ENCODE results near the gene COL6A2. TPM values are rescaled to one million over a fixed set of nuclear protein-coding genes. Genes with fewer than 3 reads are reported as not detected.
"Not testable (repeated sequence)": the region's sequence is repeated elsewhere in the genome, so short reads cannot be mapped to it uniquely, and the experiment has no call there.

COL6A2 gene
- total RNA-seq, 2 donors from 2014 or later, result 0.88 to 4.2 TPM

DNA sequence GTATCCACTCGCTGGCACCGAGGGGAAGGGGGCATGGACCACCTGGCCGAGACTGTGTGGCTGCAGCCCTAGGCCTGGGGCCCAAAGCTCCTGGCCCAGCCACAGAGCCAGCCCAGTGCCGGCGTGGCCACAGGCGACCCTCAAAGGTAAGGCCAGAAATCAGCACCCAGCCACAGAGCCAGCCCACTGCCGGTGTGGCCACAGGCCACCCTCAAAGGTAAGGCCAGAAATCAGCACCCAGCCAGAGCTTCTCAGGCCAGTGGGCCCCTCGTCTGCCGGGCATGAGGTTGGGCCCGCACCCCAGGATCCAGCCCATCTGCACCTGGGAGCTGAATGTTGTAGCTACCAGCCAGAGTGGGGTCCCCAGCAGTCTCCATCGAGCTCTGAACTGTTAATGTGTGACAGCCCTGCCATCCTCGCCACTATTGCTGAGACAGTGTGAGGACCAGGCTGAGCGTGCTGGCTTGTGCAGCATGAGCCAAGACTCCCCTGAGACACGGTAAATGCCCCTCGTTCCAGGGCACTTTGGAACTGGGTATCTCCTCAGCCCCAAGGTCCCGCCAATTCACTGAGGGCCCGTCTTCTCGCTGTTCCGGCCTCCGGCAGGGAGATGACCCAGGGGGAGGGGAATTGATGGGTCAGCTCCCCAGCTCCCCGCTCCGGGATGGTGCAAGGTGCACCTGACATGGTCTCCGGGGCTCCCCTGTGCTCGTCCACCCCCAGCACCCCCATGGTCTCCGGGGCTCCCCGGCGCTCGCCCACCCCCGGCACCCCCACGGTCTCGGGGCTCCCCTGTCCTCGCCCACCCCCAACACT lies 62.1 kb downstream of the COL6A2 start:
- no peaks in the 10 kb centered on the region for H3K9me3 Mint-ChIP-seq
- peak; percentile 58 for DNase-seq (ENCODE audit: low spot score)
- H3K27ac Mint-ChIP-seq, result no peak overlapping the region
- H3K4me3 Mint-ChIP-seq, result no peak overlapping the region
- H3K36me3 Mint-ChIP-seq, result no peaks in the 10 kb centered on the region
- peaks cover 7 to 26% of the 10 kb centered on the region in 2 donors for H3K27me3 Mint-ChIP-seq
- no peak for ATAC-seq
- no peaks in the 10 kb centered on the region for H3K4me1 Mint-ChIP-seq (ENCODE audit: low read depth in 2 of 2)

DNA sequence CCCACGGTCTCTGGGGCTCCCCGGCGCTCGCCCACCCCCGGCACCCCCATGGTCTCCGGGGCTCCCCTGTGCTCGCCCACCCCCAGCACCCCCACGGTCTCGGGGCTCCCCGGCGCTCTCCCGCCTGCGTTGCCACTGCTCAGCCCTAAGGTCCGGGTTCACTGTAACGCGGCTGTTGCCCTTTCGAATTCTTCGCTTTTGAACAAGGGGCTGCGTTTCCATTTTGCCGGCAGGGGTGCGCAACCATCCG lies 62.7 kb downstream of the COL6A2 start:
- no peak for ATAC-seq
- Mint-ChIP-seq H3K36me3 (no peaks in the 10 kb centered on the region), H3K4me1 (ENCODE audit: low read depth in 2 of 2) (no peaks in the 10 kb centered on the region), H3K4me3 (no peak overlapping the region), H3K27me3 (peaks cover 7 to 26% of the 10 kb centered on the region in 2 donors), H3K27ac (no peak overlapping the region), H3K9me3 (no peaks in the 10 kb centered on the region)
- DNase-seq (ENCODE audit: low spot score), result peak; percentile 39

DNA sequence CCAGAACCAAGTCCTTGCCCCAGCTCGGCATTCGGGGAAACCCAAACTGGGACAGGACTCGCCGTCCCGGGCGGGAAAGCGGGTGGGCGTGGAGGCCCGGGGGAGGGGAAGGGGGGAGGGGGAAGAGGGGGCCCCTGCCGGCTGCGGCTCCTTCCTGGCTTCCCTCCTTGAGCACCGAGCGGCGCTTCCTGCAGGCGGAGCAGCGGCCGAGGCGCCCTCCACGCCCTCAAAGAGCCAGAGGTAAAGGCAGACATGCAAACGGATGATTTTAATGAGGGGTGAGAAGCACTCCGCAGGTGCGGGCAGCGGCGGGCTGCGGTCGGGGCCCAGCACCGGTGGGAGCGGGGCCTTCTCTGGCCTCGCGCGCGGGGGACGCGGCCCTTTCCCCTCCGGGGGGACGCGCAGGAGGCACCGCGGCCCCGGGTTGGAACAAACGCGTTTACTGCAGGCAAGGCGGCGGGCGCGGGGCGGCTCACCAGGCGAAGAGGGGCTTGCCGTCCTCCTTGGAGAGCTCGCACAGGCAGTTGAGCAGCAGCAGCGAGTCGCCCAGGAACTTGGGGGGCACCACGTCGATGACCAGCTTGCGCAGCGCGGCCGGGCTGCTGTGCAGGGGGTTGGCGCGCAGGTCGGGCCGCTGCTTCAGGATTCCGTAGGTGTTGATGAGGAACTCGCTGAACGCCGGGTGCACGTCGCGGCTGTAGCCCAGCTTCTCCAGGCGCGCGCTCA lies 63.2 kb downstream of the COL6A2 start:
- H3K9me3 Mint-ChIP-seq, result no peaks in the 10 kb centered on the region
- H3K36me3 Mint-ChIP-seq, result no peaks in the 10 kb centered on the region
- peaks cover 7 to 27% of the 10 kb centered on the region in 2 donors for H3K27me3 Mint-ChIP-seq
- no peak overlapping the region for H3K27ac Mint-ChIP-seq
- H3K4me1 Mint-ChIP-seq (ENCODE audit: low read depth in 2 of 2), result no peaks in the 10 kb centered on the region
- ATAC-seq (peak in 1 of 2 donors; percentile 17), DNase-seq (ENCODE audit: low spot score) (peak; percentile 51)
- H3K4me3 Mint-ChIP-seq, result no peak overlapping the region

DNA sequence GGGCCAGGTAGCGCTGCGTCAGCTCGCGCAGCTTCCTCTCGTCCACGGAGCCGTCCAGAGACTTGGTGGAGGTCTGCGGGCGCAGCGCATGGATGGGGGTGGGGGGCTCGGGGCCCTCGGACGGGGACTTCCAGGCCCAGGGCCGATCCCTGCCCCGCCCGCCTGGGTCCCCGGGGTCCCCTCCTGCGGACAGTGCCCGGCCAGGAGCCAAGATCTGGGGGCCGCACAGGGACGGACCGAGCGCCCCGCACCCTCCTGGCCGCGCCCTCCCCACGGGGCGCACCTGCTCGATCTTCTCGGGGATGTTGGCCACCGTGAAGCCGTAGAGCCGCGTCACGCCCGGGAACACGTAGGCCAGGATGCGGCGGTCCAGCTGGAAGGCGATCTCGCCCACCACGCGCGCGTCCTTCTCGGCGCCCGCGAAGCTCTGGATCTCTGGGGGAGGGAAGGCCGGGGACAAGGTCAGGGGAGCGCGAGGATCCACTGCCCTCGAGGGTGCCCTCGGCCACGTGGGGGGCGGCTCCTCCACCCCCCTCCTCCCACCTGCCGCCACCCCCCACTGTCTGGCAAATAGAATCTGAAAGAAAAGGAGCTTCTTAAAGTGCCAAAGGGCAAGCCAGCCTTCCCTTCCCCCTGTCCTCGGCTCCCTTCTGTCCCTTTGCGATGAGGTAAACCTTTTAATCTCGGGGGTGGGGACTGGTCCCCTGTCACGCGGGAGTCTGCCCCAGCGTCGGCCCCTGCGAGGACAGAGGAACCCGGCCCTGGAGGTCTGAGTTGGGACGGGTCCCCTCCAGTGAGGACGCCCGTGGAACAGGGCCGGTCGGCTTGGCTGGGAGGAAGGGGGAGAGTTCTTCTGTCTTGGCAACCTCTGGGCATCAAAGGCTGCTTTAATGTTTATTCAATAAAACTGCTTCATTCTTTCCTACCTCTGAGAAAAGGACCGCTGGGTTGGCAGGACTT lies 64.0 kb downstream of the COL6A2 start:
- no peak overlapping the region for H3K4me3 Mint-ChIP-seq
- H3K36me3 Mint-ChIP-seq, result no peaks in the 10 kb centered on the region
- no peaks in the 10 kb centered on the region for H3K4me1 Mint-ChIP-seq (ENCODE audit: low read depth in 2 of 2)
- ATAC-seq (no peak), DNase-seq (ENCODE audit: low spot score) (peak; percentile 62)
- peaks cover 7 to 35% of the 10 kb centered on the region in 2 donors for H3K27me3 Mint-ChIP-seq
- no peak overlapping the region for H3K27ac Mint-ChIP-seq
- no peaks in the 10 kb centered on the region for H3K9me3 Mint-ChIP-seq

DNA sequence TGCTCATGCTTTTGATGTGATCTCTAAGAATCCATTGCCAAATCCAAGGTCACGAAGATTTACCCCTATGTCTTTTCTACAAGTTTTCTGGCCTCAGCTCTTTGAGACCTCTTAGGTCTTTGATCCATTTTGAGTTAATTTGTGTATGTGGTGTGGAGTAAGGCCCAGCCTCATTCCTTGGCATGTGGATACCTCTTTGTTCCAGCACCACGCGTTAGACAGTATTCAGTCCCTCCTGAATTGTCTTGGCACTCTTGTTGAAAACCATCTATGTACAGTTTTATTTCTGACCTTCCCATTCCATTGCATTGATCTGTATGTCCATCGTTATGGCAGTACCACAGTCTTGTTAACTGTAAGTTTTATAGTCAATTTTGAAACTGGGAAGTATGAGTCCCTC lies 65.5 kb downstream of the COL6A2 start:
- DNase-seq (ENCODE audit: low spot score) (no peak), ATAC-seq (no peak)
- Mint-ChIP-seq H3K9me3 (no peaks in the 10 kb centered on the region), H3K4me3 (no peak overlapping the region), H3K4me1 (ENCODE audit: low read depth in 2 of 2) (no peaks in the 10 kb centered on the region), H3K36me3 (no peaks in the 10 kb centered on the region), H3K27ac (no peak overlapping the region), H3K27me3 (peaks cover 7 to 39% of the 10 kb centered on the region in 2 donors)

DNA sequence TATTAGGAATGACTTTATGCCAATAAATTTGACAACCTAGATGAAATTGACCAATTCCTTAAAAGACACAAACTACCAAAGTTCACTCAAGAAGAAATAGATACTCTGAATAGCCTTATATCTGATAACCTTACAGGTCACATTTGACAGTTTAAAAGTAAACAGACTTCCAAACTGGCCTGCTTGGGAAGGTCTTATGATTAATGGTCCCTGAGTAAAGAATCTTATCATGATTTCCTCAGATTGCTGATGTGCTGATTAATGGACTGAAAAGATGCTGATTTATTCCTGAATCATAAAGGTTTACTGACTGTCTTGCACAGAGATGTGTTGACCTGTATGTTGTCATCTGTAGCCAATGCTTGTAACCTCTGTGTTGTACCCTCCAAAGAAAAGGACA lies 67.2 kb downstream of the COL6A2 start:
- Mint-ChIP-seq H3K9me3 (no peaks in the 10 kb centered on the region), H3K36me3 (no peaks in the 10 kb centered on the region), H3K4me3 (no peak overlapping the region), H3K27ac (no peak overlapping the region), H3K4me1 (ENCODE audit: low read depth in 2 of 2) (no peaks in the 10 kb centered on the region), H3K27me3 (peaks cover 7 to 39% of the 10 kb centered on the region in 2 donors)
- DNase-seq (ENCODE audit: low spot score) (no peak), ATAC-seq (no peak)

DNA sequence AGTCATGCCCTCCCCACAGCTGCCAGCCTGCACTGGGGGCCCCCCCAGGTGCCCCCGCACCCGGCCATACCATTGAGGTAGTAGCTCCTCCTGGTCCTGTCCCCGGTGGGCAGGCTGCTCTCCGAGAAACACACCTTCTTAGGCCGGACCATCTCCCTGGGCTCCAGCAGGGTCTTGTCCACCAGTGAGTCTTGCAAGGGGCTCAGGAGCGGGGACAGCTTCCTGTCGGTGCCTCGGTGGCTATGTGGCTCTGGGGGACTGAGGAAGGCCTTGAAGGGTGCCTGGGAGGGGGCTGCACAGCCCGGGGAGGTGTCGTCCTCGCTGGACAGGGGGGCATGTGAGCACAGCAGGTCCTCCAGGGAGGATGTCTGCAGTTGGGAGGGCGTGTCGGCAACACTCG lies 70.3 kb downstream of the COL6A2 start:
- no peak for ATAC-seq
- Mint-ChIP-seq H3K9me3 (no peaks in the 10 kb centered on the region), H3K4me3 (no peak overlapping the region), H3K27me3 (peaks cover 4 to 32% of the 10 kb centered on the region in 2 donors), H3K27ac (no peak overlapping the region), H3K4me1 (ENCODE audit: low read depth in 2 of 2) (peaks cover 0 to 4% of the 10 kb centered on the region in 2 donors), H3K36me3 (no peaks in the 10 kb centered on the region)
- peak; percentile 56 for DNase-seq (ENCODE audit: low spot score)

DNA sequence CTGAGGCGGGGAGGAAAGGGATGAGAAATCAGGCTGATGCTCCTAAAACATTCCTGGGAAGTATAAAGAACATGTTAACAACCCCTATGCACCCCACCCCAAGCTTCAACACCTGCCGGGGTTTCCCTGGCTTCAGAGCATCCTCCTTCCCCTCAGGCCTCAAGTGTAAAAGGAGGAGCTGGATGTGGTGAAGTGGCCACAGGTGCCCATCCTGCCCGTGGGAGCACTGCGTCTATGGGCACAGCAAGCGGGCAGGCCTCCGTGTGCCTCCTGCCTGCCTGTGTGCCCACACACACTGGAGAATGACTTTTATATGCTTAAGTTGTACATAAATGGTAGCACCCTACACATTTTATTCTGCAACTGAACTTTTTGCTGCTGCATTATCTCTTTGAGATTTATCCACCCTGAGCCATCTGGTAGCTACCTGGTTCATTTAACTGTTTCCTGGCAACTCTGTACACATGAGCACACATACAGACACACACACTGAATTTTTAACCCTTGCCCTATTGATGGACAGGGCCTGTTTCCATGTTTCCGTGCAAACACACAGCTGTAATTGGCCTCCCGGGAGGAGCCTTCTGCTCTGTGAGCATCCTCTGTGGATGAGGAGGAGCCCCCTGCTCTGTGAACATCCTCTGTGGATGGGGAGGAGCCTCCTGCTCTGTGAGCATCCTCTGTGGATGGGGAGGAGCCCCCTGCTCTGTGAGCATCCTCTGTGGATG lies 70.9 kb downstream of the COL6A2 start:
- no peak overlapping the region for H3K27ac Mint-ChIP-seq
- ATAC-seq (no peak), DNase-seq (ENCODE audit: low spot score) (no peak)
- no peaks in the 10 kb centered on the region for H3K36me3 Mint-ChIP-seq
- no peak overlapping the region for H3K4me3 Mint-ChIP-seq
- peaks cover 0 to 4% of the 10 kb centered on the region in 2 donors for H3K4me1 Mint-ChIP-seq (ENCODE audit: low read depth in 2 of 2)
- H3K9me3 Mint-ChIP-seq, result no peaks in the 10 kb centered on the region
- peaks cover 0 to 26% of the 10 kb centered on the region in 2 donors for H3K27me3 Mint-ChIP-seq

DNA sequence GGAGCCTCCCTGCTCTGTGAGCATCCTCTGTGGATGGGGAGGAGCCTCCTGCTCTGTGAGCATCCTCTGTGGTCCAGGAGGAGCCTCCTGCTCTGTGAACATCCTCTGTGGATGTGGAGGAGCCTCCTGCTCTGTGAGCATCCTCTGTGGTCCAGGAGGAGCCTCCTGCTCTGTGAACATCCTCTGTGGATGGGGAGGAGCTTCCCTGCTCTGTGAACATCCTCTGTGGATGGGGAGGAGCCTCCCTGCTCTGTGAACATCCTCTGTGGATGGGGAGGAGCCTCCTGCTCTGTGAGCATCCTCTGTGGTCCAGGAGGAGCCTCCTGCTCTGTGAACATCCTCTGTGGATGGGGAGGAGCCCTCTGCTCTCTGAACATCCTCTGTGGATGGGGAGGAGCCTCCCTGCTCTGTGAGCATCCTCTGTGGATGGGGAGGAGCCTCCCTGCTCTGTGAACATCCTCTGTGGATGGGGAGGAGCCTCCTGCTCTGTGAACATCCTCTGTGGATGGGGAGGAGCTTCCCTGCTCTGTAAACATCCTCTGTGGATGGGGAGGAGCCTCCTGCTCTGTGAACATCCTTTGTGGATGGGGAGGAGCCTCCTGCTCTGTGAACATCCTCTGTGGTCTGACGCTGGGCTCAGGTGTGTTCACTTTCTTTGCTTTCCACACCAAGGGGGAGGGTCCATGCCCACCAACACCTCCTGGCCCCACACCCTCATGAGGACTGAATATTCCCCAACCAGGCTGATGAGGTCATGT lies 72.7 kb downstream of the COL6A2 start:
- not testable (repeated sequence) for DNase-seq (ENCODE audit: low spot score); H3K9me3 Mint-ChIP-seq; H3K4me3 Mint-ChIP-seq; H3K4me1 Mint-ChIP-seq (ENCODE audit: low read depth in 2 of 2); ATAC-seq
- H3K27ac Mint-ChIP-seq, result peak overlapping the region in 1 of 2 donors; percentile 29
- peaks cover 6 to 30% of the 10 kb centered on the region in 2 donors for H3K27me3 Mint-ChIP-seq
- H3K36me3 Mint-ChIP-seq, result peaks cover 15% of the 10 kb centered on the region

DNA sequence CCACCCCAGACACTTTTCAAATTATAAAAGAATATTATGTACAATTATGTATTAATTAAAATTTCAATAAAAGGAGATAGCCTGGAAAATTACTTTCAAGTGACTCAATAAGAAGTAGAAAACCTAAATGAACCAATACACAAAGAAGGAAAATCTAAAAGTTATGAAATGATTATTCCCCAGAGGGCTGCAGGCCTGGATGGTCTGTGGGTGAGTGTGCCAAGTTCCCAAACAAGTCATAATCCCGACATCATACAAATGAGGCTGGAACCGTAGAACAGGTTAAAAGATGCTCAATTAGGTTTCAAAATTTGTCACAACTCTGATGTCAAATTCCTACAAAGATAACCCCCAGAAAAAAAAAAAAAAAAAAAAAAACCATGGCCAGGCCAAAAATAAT lies 73.7 kb downstream of the COL6A2 start:
- DNase-seq (ENCODE audit: low spot score), result no peak
- Mint-ChIP-seq H3K27me3 (peaks cover 6 to 33% of the 10 kb centered on the region in 2 donors), H3K27ac (no peak overlapping the region)

DNA sequence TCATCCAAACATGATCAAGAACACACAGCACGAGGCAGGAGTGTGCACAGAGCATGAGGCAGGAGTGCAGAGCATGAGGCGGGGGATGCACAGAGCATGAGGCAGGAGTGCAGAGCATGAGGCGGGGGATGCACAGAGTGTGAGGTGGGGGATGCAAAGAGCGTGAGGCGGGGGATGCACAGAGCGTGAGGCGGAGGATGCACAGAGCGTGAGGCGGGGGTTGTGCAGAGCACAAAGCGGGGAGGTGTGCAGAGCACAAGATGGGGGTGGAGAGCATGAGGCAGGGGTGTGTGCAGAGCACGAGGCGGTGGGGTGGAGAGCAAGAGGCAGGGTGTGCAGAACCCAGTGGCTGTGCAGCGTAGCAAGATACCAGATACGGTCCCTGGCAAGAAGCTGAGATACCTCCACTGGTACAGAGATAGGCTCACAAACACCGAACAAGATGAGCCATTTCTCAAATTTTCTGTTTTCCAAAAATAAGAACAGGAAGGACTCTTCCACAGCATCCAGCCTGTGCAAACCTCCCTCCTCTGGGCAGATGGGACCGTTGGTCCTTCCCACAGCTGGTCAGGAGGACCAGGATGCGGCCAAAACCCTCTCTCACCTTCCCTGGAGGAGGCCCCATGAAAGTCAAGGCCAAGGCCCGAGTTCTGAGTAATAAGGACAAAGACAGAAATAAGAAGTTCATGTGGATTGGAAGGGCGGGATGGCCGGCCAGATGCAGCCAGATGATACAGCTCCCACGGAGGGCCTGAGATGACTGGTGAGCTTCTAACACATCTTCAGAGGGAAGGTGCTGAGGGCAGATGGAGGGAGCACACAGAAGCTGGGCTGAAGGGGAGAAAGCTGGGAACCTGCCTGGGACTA lies 74.3 kb downstream of the COL6A2 start:
- H3K36me3 Mint-ChIP-seq, result peaks cover 22% of the 10 kb centered on the region
- H3K4me3 Mint-ChIP-seq, result no peak overlapping the region

More for the DNA sequence above, 73.7 kb downstream of the COL6A2 start:
- peaks cover 0 to 4% of the 10 kb centered on the region in 2 donors for H3K4me1 Mint-ChIP-seq (ENCODE audit: low read depth in 2 of 2)
- no peak overlapping the region for H3K4me3 Mint-ChIP-seq
- peaks cover 4% of the 10 kb centered on the region for H3K9me3 Mint-ChIP-seq
- ATAC-seq, result no peak
- peaks cover 22% of the 10 kb centered on the region for H3K36me3 Mint-ChIP-seq

More for the DNA sequence above, 74.3 kb downstream of the COL6A2 start:
- H3K27ac Mint-ChIP-seq, result no peak overlapping the region
- peaks cover 4% of the 10 kb centered on the region for H3K9me3 Mint-ChIP-seq
- peaks cover 6 to 32% of the 10 kb centered on the region in 2 donors for H3K27me3 Mint-ChIP-seq
- DNase-seq (ENCODE audit: low spot score), result no peak
- peaks cover 0 to 4% of the 10 kb centered on the region in 2 donors for H3K4me1 Mint-ChIP-seq (ENCODE audit: low read depth in 2 of 2)
- peak in 1 of 2 donors; percentile 31 for ATAC-seq
